ENCODE measurements around the gene DUSP2. TPM values are rescaled to one million over a fixed set of nuclear protein-coding genes. Genes with fewer than 3 reads are reported as not detected.

Gene DUSP2
- total and polyA plus RNA-seq, 9 of the 15 experiments (the other 6 are each of a cell fraction or from before 2014, with no cell fraction given), result 0.04 to 0.18 TPM; not detected in 7

DNA sequence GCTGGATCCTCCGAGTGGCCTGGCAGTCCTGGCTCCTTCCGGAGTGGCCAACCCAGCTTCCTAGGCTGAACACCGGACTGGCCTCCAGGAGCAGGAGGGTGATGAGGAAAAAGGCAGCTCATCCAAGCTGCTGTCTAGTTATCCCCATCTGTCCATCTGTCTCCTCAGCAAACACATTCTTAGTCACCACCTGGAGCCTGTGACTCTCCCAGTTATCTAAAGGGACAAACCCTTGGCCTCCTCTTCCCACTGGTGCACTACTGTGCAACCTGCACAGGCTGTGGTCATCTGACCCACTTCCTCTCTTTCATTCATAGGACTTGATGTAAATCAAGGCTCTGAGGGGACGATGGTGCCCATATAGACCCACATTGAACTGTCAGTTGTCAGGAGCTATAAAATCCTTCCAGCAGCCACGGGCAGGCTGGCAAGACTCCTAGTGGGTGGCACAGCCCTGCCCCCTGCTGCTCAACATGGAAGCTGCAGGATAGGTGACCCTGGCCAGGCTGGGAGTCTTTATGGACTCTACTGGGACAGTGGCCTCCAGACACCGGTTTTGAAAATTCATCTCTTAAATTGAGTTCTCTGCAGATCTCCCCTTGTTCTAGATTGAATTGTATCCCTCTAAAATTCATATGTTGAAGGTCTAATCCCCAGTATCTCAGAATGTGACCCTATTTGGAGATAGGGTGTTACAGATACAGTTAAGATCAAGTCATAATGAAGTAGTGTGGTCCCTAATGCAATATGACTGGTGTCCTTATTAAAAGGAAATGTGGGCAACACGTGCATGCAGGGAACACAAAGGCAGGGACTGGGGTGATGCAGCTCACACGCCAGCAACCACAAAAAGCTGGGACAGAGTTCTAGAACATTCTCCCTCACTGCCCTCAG is 29.3 kb upstream of the DUSP2 start:
- Histone ChIP-seq H3K4me1 (replicated peaks in 1 of 2; ENCODE audit: control insufficient read depth in 2 of 2, insufficient read depth in 2 of 2, low read length in 2 of 2) (peaks cover 4 to 6% of the 10 kb centered on the region in 2 experiments; a peak in 4 of 5 replicates), H3K9me3 (replicated peaks; ENCODE audit: control insufficient read depth, insufficient read depth, low read depth, low read length) (peaks cover 4% of the 10 kb centered on the region; the same call in 1 of the 2 replicates), H3K9ac (ENCODE audit: insufficient read depth in 1 of 2, low read depth in 2 of 2, low read length in 2 of 2) (no peak overlapping the region), H3K9me1 (ENCODE audit: control insufficient read depth, insufficient read depth, low read length) (no peaks in the 10 kb centered on the region), H3K27ac (ENCODE audit: extremely low read depth, low read depth, low read length) (no peak overlapping the region), H3K36me3 (ENCODE audit: control insufficient read depth, insufficient read depth, low read length) (no peaks in the 10 kb centered on the region), H3K27me3 (ENCODE audit: control insufficient read depth in 2 of 2, insufficient read depth in 2 of 2, low read length in 2 of 2) (peaks cover 3 to 4% of the 10 kb centered on the region in 2 experiments; a peak in 3 of 5 replicates), H2AFZ (ENCODE audit: low read depth, low read length) (no peak overlapping the region; the same call in 1 of the 2 replicates), H4K20me1 (replicated peaks; ENCODE audit: control insufficient read depth, insufficient read depth, low read length) (no peaks in the 10 kb centered on the region), H3K79me2 (ENCODE audit: control insufficient read depth, insufficient read depth, low read length) (no peaks in the 10 kb centered on the region), H3K4me2 (ENCODE audit: insufficient read depth, low read length) (no peak overlapping the region), H3K4me3 (no peak overlapping the region)
- in situ Hi-C loops (cut with MboI), result no loop called here
- ChIA-PET POLR2A (interaction anchor here (0.5 to 1.4 kb wide), 7 partner anchors 11 to 85 kb away, joined by 3 to 6 read pairs (median 3); partner anchors contain the start of genes ASTL and STARD7), CTCF (ENCODE audit: low intra/inter-chr PET ratio) (interaction anchor here (0.8 to 1.7 kb wide), 4 partner anchors 34 to 182 kb away, joined by 4 to 12 read pairs (median 8); partner anchors contain the start of gene ASTL)
- ATAC-seq (peak; percentile 95), DNase-seq (ENCODE audit: extremely low read depth in 1 of 4, low spot score in 3 of 4) (peak; percentile 79 to 81 (median 80)), FAIRE-seq (peak; percentile 93)
- 29% methylated on average over 8 of the region's 8 CpGs for WGBS (ENCODE audit: insufficient coverage, low coverage, missing lambda C conversion rate)
- intact Hi-C loops (cut with micrococcal nuclease), result loop anchor here (1.0 to 2.0 kb wide), 2 partner anchors 36 to 92 kb away; partner anchors contain the start of genes ASTL and CIAO1
- no TSS peak for BruUV-seq (replicated peaks)
- TF ChIP-seq FOSL1 (tag; conservative IDR thresholded peaks at IDR 0.05), result peak; percentile 61
- peak; percentile 91 to 96 (median 95) for TF ChIP-seq CTCF (IDR thresholded peaks at IDR 0.05 in 2 of 3, conservative IDR thresholded peaks at IDR 0.05 in 1 of 3; ENCODE audit: insufficient read depth in 2 of 3, low read depth in 1 of 3, low read length in 3 of 3)
- TF ChIP-seq, protein P1, sequence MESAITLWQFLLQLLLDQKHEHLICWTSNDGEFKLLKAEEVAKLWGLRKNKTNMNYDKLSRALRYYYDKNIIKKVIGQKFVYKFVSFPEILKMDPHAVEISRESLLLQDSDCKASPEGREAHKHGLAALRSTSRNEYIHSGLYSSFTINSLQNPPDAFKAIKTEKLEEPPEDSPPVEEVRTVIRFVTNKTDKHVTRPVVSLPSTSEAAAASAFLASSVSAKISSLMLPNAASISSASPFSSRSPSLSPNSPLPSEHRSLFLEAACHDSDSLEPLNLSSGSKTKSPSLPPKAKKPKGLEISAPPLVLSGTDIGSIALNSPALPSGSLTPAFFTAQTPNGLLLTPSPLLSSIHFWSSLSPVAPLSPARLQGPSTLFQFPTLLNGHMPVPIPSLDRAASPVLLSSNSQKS (CRISPR knock-in tag; IDR thresholded peaks at IDR 0.05), result no peak
- TF ChIP-seq, protein P2, sequence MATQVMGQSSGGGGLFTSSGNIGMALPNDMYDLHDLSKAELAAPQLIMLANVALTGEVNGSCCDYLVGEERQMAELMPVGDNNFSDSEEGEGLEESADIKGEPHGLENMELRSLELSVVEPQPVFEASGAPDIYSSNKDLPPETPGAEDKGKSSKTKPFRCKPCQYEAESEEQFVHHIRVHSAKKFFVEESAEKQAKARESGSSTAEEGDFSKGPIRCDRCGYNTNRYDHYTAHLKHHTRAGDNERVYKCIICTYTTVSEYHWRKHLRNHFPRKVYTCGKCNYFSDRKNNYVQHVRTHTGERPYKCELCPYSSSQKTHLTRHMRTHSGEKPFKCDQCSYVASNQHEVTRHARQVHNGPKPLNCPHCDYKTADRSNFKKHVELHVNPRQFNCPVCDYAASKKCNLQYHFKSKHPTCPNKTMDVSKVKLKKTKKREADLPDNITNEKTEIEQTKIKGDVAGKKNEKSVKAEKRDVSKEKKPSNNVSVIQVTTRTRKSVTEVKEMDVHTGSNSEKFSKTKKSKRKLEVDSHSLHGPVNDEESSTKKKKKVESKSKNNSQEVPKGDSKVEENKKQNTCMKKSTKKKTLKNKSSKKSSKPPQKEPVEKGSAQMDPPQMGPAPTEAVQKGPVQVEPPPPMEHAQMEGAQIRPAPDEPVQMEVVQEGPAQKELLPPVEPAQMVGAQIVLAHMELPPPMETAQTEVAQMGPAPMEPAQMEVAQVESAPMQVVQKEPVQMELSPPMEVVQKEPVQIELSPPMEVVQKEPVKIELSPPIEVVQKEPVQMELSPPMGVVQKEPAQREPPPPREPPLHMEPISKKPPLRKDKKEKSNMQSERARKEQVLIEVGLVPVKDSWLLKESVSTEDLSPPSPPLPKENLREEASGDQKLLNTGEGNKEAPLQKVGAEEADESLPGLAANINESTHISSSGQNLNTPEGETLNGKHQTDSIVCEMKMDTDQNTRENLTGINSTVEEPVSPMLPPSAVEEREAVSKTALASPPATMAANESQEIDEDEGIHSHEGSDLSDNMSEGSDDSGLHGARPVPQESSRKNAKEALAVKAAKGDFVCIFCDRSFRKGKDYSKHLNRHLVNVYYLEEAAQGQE (IDR thresholded peaks at IDR 0.05; ENCODE audit: borderline replicate concordance), result peak; percentile 88
- TF ChIP-seq, protein P2 (CRISPR knock-in tag; IDR thresholded peaks at IDR 0.05; ENCODE audit: low read depth), result no peak
- peak; percentile 62; the same call in 1 of the 2 replicates for TF ChIP-seq SPI1 (IDR thresholded peaks at IDR 0.05; ENCODE audit: borderline replicate concordance, low read depth, low read length)
- peak; percentile 50 for TF ChIP-seq CTBP1 (IDR thresholded peaks at IDR 0.05; ENCODE audit: borderline replicate concordance)
- TF ChIP-seq IFI16 (CRISPR knock-in tag; IDR thresholded peaks at IDR 0.05), result no peak
- TF ChIP-seq ZNF586 (CRISPR knock-in tag; conservative IDR thresholded peaks at IDR 0.05), result no peak

Measured in K562 (cell line).